Kidney (tissue), 14 donors: ENCODE data around the gene OXTR. TPM values are rescaled to one million over a fixed set of nuclear protein-coding genes. Genes with fewer than 3 reads are reported as not detected.

ENCODE experiments used
- DNase-seq, 5 donors: peaks; one replicate each; pipeline ENCODE4 v3.0.0-alpha.2; 2013 to 2020
- FAIRE-seq: peaks from 2 replicates; lab custom pipeline; 2012; peaks lifted over from hg19 to GRCh38; lab: Jason Lieb, UNC
- H3K27ac ChIP-seq, 2 donors: one replicate each; pipeline ENCODE4 v1.7.0; 2013; ENCODE audit warnings: low read depth in 2 of 2, low read length in 2 of 2, inconsistent platforms in 1 of 2
- H3K27me3 ChIP-seq: one replicate; pipeline ENCODE4 v1.7.1; 2013; ENCODE audit warnings: low read length, inconsistent platforms; ENCODE audit not compliant: control insufficient read depth, insufficient read depth
- H3K36me3 ChIP-seq, 3 donors: one replicate each; pipeline versions ENCODE4 v1.7.0 to v1.7.1; 2013; ENCODE audit warnings: low read length in 3 of 3, control low read depth in 1 of 3, inconsistent platforms in 1 of 3; ENCODE audit not compliant: insufficient read depth in 3 of 3, control insufficient read depth in 2 of 3
- H3K4me1 ChIP-seq, 3 donors: one replicate each; pipeline versions ENCODE4 v1.7.0 to v1.7.1; 2013; ENCODE audit warnings: low read length in 3 of 3, inconsistent platforms in 1 of 3, low read depth in 1 of 3; ENCODE audit not compliant: control insufficient read depth in 2 of 3, insufficient read depth in 2 of 3
- H3K4me3 ChIP-seq, 3 donors: one replicate each; pipeline versions ENCODE4 v1.7.0 to v1.8.1; 2013; ENCODE audit warnings: low read length in 3 of 3, control low read depth in 1 of 3, inconsistent platforms in 1 of 3
- H3K9ac ChIP-seq, 3 donors: one replicate each; pipeline versions ENCODE4 v1.7.0 to v1.7.1; 2013; ENCODE audit warnings: low read length in 3 of 3, control low read depth in 1 of 3, inconsistent platforms in 1 of 3
- H3K9me3 ChIP-seq, 3 donors: one replicate each; pipeline versions ENCODE4 v1.7.0 to v1.7.1; 2013; ENCODE audit warnings: low read length in 3 of 3, control low read depth in 1 of 3, inconsistent platforms in 1 of 3; ENCODE audit not compliant: control insufficient read depth in 2 of 3, insufficient read depth in 1 of 3
- intact Hi-C: fragments of 100-400 bp; cut with DNase I; formaldehyde crosslinking; loops from one replicate; pipeline ENCODE4 v1.11.1; 2022
- polyA plus RNA-seq: library from polyadenylated mRNA; stranded (reverse); fragments of 350-450 nt; fragmentation: Illumina TruSeq; extraction: RNeasy Lipid Tissue Mini Kit (QIAGEN cat#74804); gene quantifications from one replicate; pipeline ENCODE4 v1.2.3, GENCODE V29; 2014; ENCODE audit warnings: low read depth, low replicate concordance; ENCODE audit not compliant: insufficient read depth
- total RNA-seq: library from RNA; stranded (reverse); fragmentation: NEBNext Ultra II Directional; extraction: Animal tissue kit (Norgen Biotek cat#: 25700); gene quantifications from one replicate; pipeline ENCODE4 v1.2.1, GENCODE V29; 2021
- TF ChIP-seq, protein P1 (sequence below): IDR thresholded peaks from 3 replicates; pipeline ENCODE4 v1.5.1; 2012; ENCODE audit warnings: mild to moderate bottlenecking, moderate library complexity, borderline replicate concordance; ENCODE audit not compliant: insufficient read depth; ENCODE audit errors: extremely low read depth
- donor health status: control.
- donor health status: control.
- donor health status: control.
- donor health status: control.
- donor health status: control.
- donor health status: DM: yes; HTN: yes; CAD: no.
- donor health status: Normal renal cell carcinoma (clear cell type).

OXTR gene
- total and polyA plus RNA-seq, 2 donors from 2014 or later, result 0.39 to 1.2 TPM

DNA sequence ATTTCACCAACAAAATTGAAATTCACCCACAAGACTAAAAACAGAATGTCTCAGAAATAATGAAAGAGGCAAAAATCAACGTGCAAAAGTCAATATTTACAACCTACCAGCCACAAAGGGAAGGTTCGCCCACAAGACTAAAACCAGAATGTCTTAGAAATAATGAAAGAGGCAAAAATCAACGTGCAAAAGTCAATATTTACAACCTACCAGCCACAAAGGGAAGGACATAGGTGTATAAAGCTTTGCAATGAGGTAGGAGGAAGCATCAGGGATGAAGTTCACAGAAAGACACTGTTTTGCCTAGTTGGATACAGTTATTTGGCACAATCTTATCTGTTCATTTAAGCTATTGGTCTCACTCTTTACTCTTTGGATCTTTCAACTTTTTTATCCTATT is 14.3 kb downstream of the OXTR start:
- H3K4me1 ChIP-seq, result no peaks in the 10 kb centered on the region
- FAIRE-seq (no peak), DNase-seq (no peak)
- TF ChIP-seq, protein P1, sequence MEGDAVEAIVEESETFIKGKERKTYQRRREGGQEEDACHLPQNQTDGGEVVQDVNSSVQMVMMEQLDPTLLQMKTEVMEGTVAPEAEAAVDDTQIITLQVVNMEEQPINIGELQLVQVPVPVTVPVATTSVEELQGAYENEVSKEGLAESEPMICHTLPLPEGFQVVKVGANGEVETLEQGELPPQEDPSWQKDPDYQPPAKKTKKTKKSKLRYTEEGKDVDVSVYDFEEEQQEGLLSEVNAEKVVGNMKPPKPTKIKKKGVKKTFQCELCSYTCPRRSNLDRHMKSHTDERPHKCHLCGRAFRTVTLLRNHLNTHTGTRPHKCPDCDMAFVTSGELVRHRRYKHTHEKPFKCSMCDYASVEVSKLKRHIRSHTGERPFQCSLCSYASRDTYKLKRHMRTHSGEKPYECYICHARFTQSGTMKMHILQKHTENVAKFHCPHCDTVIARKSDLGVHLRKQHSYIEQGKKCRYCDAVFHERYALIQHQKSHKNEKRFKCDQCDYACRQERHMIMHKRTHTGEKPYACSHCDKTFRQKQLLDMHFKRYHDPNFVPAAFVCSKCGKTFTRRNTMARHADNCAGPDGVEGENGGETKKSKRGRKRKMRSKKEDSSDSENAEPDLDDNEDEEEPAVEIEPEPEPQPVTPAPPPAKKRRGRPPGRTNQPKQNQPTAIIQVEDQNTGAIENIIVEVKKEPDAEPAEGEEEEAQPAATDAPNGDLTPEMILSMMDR, result no peak
- H3K36me3 ChIP-seq, result no peaks in the 10 kb centered on the region
- no peaks in the 10 kb centered on the region for H3K9me3 ChIP-seq
- H3K27ac ChIP-seq, result no peak overlapping the region
- no peaks in the 10 kb centered on the region for H3K27me3 ChIP-seq
- no peak overlapping the region for H3K9ac ChIP-seq
- no peak overlapping the region for H3K4me3 ChIP-seq
- intact Hi-C loops, result no loop called here

DNA sequence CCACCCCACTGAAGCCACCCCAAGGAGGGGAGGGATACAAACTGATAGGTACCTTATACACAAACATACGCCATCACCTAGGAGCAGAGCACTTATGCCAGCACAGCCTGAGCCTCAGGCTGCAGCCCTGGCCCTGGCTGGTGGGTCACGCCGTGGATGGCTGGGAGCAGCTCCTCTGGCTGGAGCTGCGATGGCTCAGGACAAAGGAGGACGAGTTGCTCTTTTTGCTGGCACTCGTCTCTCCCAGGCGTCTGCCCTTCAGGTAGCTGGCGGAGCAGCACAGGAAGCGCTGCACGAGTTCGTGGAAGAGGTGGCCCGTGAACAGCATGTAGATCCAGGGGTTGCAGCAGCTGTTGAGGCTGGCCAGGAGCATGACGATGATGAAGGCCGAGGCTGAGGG is 16.6 kb downstream of the OXTR start:
- DNase-seq (no peak), FAIRE-seq (no peak)
- Histone ChIP-seq H3K4me3 (no peak overlapping the region), H3K27me3 (no peaks in the 10 kb centered on the region), H3K4me1 (no peaks in the 10 kb centered on the region), H3K27ac (no peak overlapping the region), H3K36me3 (no peaks in the 10 kb centered on the region), H3K9ac (no peak overlapping the region), H3K9me3 (no peaks in the 10 kb centered on the region)
- intact Hi-C loops, result no loop called here
- TF ChIP-seq, protein P1, result no peak

DNA sequence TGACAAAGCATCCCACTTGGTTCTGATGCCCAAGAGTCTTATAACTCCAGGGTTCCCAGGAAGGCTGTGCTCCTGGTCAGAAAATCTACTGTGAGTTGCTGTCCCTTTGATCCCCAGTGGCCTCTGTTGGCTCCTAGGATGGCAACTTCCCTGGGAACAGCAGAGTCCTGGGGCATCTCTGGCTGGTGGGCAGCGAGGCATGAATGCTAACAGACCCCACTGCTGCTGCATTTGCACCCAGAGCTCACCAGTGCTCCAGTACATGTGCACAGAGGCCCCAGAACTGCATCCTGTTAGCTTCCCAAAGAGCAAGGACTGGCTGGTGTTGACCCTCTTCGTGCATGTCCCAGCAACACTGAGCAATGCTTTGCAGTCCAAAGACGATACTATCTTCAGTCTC is 20.1 kb downstream of the OXTR start:
- Histone ChIP-seq H3K4me1 (no peaks in the 10 kb centered on the region), H3K27me3 (no peaks in the 10 kb centered on the region), H3K9ac (no peak overlapping the region), H3K9me3 (no peaks in the 10 kb centered on the region), H3K4me3 (no peak overlapping the region), H3K27ac (no peak overlapping the region), H3K36me3 (no peaks in the 10 kb centered on the region)
- DNase-seq, result no peak
- FAIRE-seq, result no peak
- intact Hi-C loops, result no loop called here
- TF ChIP-seq, protein P1, result no peak

DNA sequence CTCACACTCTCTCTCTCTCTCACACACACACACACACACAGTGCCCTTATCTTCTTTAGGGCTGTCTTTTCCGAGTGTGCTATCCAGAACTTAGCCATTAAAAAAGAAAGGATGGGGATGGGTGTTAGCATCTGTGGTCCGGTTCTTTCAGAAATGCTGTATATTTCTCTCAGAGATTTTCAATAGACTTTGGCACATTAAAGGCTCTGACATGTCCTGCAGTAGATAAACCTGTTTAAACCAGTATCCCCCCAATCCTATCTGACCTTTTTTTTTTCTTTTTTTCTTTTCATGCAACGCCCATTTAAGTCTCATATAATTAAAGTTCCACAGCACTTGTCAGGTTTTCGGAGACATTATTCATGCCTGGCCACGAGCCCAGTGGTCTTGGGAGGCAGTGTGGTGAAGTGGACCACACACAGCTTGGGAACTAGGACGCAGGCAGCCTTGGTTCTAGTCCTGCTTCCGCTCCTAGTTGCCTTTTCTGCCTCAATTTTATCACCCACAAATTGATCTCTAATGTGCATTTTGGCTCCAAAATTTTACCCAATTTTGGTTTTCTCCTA is 22.6 kb downstream of the OXTR start:
- TF ChIP-seq, protein P1, result no peak
- no peak for FAIRE-seq
- intact Hi-C loops, result no loop called here

More for the DNA sequence above, 22.6 kb downstream of the OXTR start:
- Histone ChIP-seq H3K4me1 (peaks cover 0 to 2% (median 0%) of the 10 kb centered on the region in 3 donors), H3K4me3 (no peak overlapping the region), H3K9ac (no peak overlapping the region), H3K36me3 (no peaks in the 10 kb centered on the region), H3K27me3 (no peaks in the 10 kb centered on the region), H3K9me3 (no peaks in the 10 kb centered on the region), H3K27ac (no peak overlapping the region)
- peak in 1 of 5 donors; percentile 34 for DNase-seq
